Endothelial cell of umbilical vein (primary cell): Measurements from ENCODE around the gene VLDLR. TPM values are rescaled to one million over a fixed set of nuclear protein-coding genes. Genes with fewer than 3 reads are reported as not detected.

Experiments
- BruUV-seq: library from RNA; stranded (reverse); fragments of 400-500 nt; replicated peaks from 2 replicates; lab custom pipeline; 2021; lab: Mats Ljungman, UMichigan
- CTCF ChIA-PET: fragments of 300-600, 350-600 bp; sonication (Branson Sonifier 250); formaldehyde crosslinking; loops from one replicate; lab custom pipeline; 2021; ENCODE audit warnings: antibody characterized with exemption, inconsistent platforms; lab: Charles Lee
- POLR2A ChIA-PET: fragments of 300-600, 350-600 bp; sonication (Branson Sonifier 250); formaldehyde crosslinking; loops from one replicate; lab custom pipeline; 2021; ENCODE audit warnings: antibody characterized with exemption, inconsistent platforms; lab: Charles Lee
- DNase-seq: peaks from one replicate; pipeline ENCODE4 v3.0.0-alpha.2; 2011; ENCODE audit warnings: low read depth, low spot score
- FAIRE-seq: peaks from 2 replicates; lab custom pipeline; 2011; peaks lifted over from hg19 to GRCh38; lab: Jason Lieb, UNC
- H2AFZ ChIP-seq: 2 replicates; pipeline ENCODE4 v1.6.0; 2012; ENCODE audit warnings: low read depth, low read length, control low read depth, inconsistent platforms
- H3K27ac ChIP-seq: 2 replicates; pipeline ENCODE4 v1.5.1; 2011; ENCODE audit warnings: low read depth, mild to moderate bottlenecking, control low read depth, low read length, moderate library complexity; ENCODE audit not compliant: insufficient read depth
- H3K27me3 ChIP-seq, 2 experiments: 2 replicates each; pipeline versions ENCODE4 v1.6.0 to v1.6.1; 2011; ENCODE audit warnings: low read length in 2 of 2, mixed read lengths in 1 of 2; ENCODE audit not compliant: control insufficient read depth in 2 of 2, insufficient read depth in 2 of 2
- H3K36me3 ChIP-seq, 2 experiments: 2 replicates in 1 of 2; 3 replicates in 1 of 2; pipeline ENCODE4 v1.5.1; 2011; ENCODE audit warnings: low read length in 2 of 2, mild to moderate bottlenecking in 1 of 2, moderate library complexity in 1 of 2; ENCODE audit not compliant: control insufficient read depth in 2 of 2, insufficient read depth in 2 of 2; ENCODE audit errors: extremely low read depth in 1 of 2
- H3K4me1 ChIP-seq: 3 replicates; pipeline ENCODE4 v1.5.1; 2011; ENCODE audit warnings: mild to moderate bottlenecking, low read length; ENCODE audit not compliant: control insufficient read depth, insufficient read depth; ENCODE audit errors: extremely low read depth
- H3K4me2 ChIP-seq: 2 replicates; pipeline ENCODE4 v1.6.1; 2011; ENCODE audit warnings: low read length, control low read depth, mixed read lengths; ENCODE audit not compliant: insufficient read depth
- H3K4me3 ChIP-seq, 3 experiments: fragments of 200-600 bp in 1 of 3; sonication (generic), shearing (Covaris generic) in 1 of 3; replicated peaks in 1 of 3; 2 replicates each; pipeline ENCODE4 v1.5.1; 2011 to 2016; ENCODE audit warnings: control low read depth in 3 of 3, low read length in 3 of 3, mild to moderate bottlenecking in 2 of 3, inconsistent platforms in 1 of 3, low read depth in 1 of 3, moderate library complexity in 1 of 3; ENCODE audit not compliant: insufficient read depth in 1 of 3
- H3K79me2 ChIP-seq: 2 replicates; pipeline ENCODE4 v1.6.0; 2012; ENCODE audit warnings: low read length, inconsistent platforms; ENCODE audit not compliant: control insufficient read depth, insufficient read depth
- H3K9ac ChIP-seq: replicated peaks from 2 replicates; pipeline ENCODE3; 2011; ENCODE audit warnings: low read length, control low read depth; ENCODE audit not compliant: insufficient read depth; ENCODE audit errors: extremely low read depth
- H3K9me1 ChIP-seq: replicated peaks from 3 replicates; pipeline ENCODE4 v1.6.0; 2011; ENCODE audit warnings: mild to moderate bottlenecking, low read length; ENCODE audit not compliant: control insufficient read depth, insufficient read depth; ENCODE audit errors: extremely low read depth
- H3K9me3 ChIP-seq: replicated peaks from 2 replicates; pipeline ENCODE4 v1.5.1; 2012; ENCODE audit warnings: low read length, inconsistent platforms; ENCODE audit not compliant: control insufficient read depth, insufficient read depth
- H4K20me1 ChIP-seq: replicated peaks from 2 replicates; pipeline ENCODE3; 2011; ENCODE audit warnings: mild to moderate bottlenecking, low read length; ENCODE audit not compliant: control insufficient read depth, insufficient read depth; ENCODE audit errors: extremely low read depth
- EZH2 ChIP-seq: IDR thresholded peaks from 2 replicates; pipeline ENCODE4 v1.6.1; 2012; ENCODE audit warnings: borderline replicate concordance, low read depth, mild to moderate bottlenecking, moderate library complexity, low read length, inconsistent platforms; ENCODE audit not compliant: severe bottlenecking
- FOS ChIP-seq: IDR thresholded peaks from 2 replicates; pipeline ENCODE4 v1.6.1; 2011; ENCODE audit warnings: mild to moderate bottlenecking, low read length, moderate library complexity, borderline replicate concordance; ENCODE audit not compliant: insufficient read depth
- GATA2 ChIP-seq: IDR thresholded peaks from 2 replicates; pipeline ENCODE4 v1.7.0; 2011; ENCODE audit warnings: low read depth, mild to moderate bottlenecking, moderate library complexity, mixed read lengths, low read length; ENCODE audit not compliant: insufficient read length, insufficient read depth
- JUN ChIP-seq: IDR thresholded peaks from 2 replicates; pipeline ENCODE4 v1.6.1; 2011; ENCODE audit warnings: borderline replicate concordance, low read depth; ENCODE audit not compliant: insufficient read length, insufficient read depth
- MYC ChIP-seq: IDR thresholded peaks from one replicate; pipeline ENCODE4 v1.6.1; 2011; ENCODE audit warnings: mild to moderate bottlenecking, low read depth, low read length
- POLR2A ChIP-seq: IDR thresholded peaks from 2 replicates; pipeline ENCODE4 v1.6.1; 2012; ENCODE audit warnings: low read depth, mild to moderate bottlenecking, control low read depth, low read length
- POLR2AphosphoS5 ChIP-seq: IDR thresholded peaks from 2 replicates; pipeline ENCODE4 v1.6.1; 2012; ENCODE audit warnings: low read depth, mild to moderate bottlenecking, control low read depth, low read length, moderate library complexity; ENCODE audit not compliant: insufficient read depth
- dilution Hi-C: fragments of 300-500 bp; cut with MboI; formaldehyde crosslinking; loops from one replicate; pipeline ENCODE4 v1.15.0; 2019; ENCODE audit warnings: low sequenced_read_pairs; ENCODE audit not compliant: extremely low pct_ligation_motif_present
- intact Hi-C: fragments of 100-400 bp; cut with micrococcal nuclease; formaldehyde crosslinking; loops from one replicate; pipeline ENCODE4 v1.10.0; 2022
- polyA plus RNA-seq, 4 experiments: library from polyadenylated mRNA; depleted of rRNA in 3 of 4; stranded (reverse) in 3 of 4; unstranded in 1 of 4; fragments of >200 nt; gene quantifications; 2 replicates each; pipeline versions ENCODE4 v1.2.1 to v1.2.3, GENCODE V29; 2011 to 2012; ENCODE audit warnings: missing spikeins in 1 of 4
- total RNA-seq: library from RNA; stranded (reverse); gene quantifications from 2 replicates; pipeline ENCODE4 v1.2.3, GENCODE V29; 2021
- TF ChIP-seq, protein P1 (sequence below), 2 donors: IDR thresholded peaks; 1 replicate in 1 of 2; 2 replicates in 1 of 2; pipeline ENCODE4 v1.5.1; 2011; ENCODE audit warnings: low read length in 2 of 2, mild to moderate bottlenecking in 2 of 2, moderate library complexity in 2 of 2, control low read depth in 1 of 2, inconsistent platforms in 1 of 2, low read depth in 1 of 2; ENCODE audit not compliant: insufficient read depth in 1 of 2; ENCODE audit errors: extremely low read depth in 1 of 2
- TF ChIP-seq, protein P2 (sequence below): IDR thresholded peaks from 2 replicates; pipeline ENCODE4 v1.6.1; 2011; ENCODE audit not compliant: insufficient read depth, insufficient read length

Gene VLDLR
- total and polyA plus RNA-seq, 2 donors (not counting 3 experiments of a cell fraction or from before 2014, with no cell fraction given): 0.47 to 2.5 TPM

- H2AFZ ChIP-seq: peak overlapping the region; percentile 85
- H3K27me3 ChIP-seq: peaks cover 38 to 58% of the 10 kb centered on the region in 2 experiments
- H3K9ac ChIP-seq: no peak overlapping the region
- no peaks in the 10 kb centered on the region for H3K9me3 ChIP-seq
- BruUV-seq: no TSS peak
- no peak for FAIRE-seq
- H3K9me1 ChIP-seq: no peaks in the 10 kb centered on the region
- H3K4me2 ChIP-seq: peak overlapping the region; percentile 53
- H3K36me3 ChIP-seq: no peaks in the 10 kb centered on the region
- peaks cover 13% of the 10 kb centered on the region for H3K4me1 ChIP-seq
- TF ChIP-seq, protein P1, sequence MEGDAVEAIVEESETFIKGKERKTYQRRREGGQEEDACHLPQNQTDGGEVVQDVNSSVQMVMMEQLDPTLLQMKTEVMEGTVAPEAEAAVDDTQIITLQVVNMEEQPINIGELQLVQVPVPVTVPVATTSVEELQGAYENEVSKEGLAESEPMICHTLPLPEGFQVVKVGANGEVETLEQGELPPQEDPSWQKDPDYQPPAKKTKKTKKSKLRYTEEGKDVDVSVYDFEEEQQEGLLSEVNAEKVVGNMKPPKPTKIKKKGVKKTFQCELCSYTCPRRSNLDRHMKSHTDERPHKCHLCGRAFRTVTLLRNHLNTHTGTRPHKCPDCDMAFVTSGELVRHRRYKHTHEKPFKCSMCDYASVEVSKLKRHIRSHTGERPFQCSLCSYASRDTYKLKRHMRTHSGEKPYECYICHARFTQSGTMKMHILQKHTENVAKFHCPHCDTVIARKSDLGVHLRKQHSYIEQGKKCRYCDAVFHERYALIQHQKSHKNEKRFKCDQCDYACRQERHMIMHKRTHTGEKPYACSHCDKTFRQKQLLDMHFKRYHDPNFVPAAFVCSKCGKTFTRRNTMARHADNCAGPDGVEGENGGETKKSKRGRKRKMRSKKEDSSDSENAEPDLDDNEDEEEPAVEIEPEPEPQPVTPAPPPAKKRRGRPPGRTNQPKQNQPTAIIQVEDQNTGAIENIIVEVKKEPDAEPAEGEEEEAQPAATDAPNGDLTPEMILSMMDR (IDR thresholded peaks at IDR 0.05; ENCODE audit: extremely low read depth in 1 of 2, insufficient read depth in 1 of 2, low read depth in 1 of 2, low read length in 2 of 2): no peak
- TF ChIP-seq FOS (no peak), POLR2A (no peak), EZH2 (no peak), GATA2 (no peak), POLR2AphosphoS5 (no peak), MYC (no peak), JUN (no peak)
- TF ChIP-seq, protein P2, sequence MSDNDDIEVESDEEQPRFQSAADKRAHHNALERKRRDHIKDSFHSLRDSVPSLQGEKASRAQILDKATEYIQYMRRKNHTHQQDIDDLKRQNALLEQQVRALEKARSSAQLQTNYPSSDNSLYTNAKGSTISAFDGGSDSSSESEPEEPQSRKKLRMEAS: no peak
- dilution Hi-C loops (no loop called here), intact Hi-C loops (loop anchor here (1.0 to 10.0 kb wide), 2 partner anchors 107 to 466 kb away; no protein-coding TSS in a partner anchor)
- no peak overlapping the region for H3K27ac ChIP-seq
- no peaks in the 10 kb centered on the region for H4K20me1 ChIP-seq
- DNase-seq: peak; percentile 58
- H3K79me2 ChIP-seq: no peaks in the 10 kb centered on the region
- H3K4me3 ChIP-seq: peak overlapping the region; percentile 2 to 42 (median 42)
- CTCF ChIA-PET: interaction anchor here (2.0 to 2.2 kb wide), 2 partner anchors 107 kb away, joined by 6 to 22 read pairs; no protein-coding TSS in a partner anchor
- POLR2A ChIA-PET: no interaction called here
These were observed 467 bp upstream of the VLDLR start for GRCh38 chr9:2620919-2621721.
